NCI-H2081 (cell line): ENCODE measurements around the gene ABCB6.
"Not testable (repeated sequence)": the region's sequence is repeated elsewhere in the genome, so short reads cannot be mapped to it uniquely, and the experiment has no call there.

Experiments
- DNase-seq, 2 experiments: peaks; one replicate each; lab custom pipeline; 2025; lab: John Stamatoyannopoulos, UW

The ABCB6 gene

GRCh38 chr2:219213486-219214071 lies 5.2 kb downstream of the ABCB6 start:
- no peak for DNase-seq

GRCh38 chr2:219213026-219213415 lies 5.7 kb downstream of the ABCB6 start:
- DNase-seq = no peak

GRCh38 chr2:219210886-219211362 lies 7.8 kb downstream of the ABCB6 start:
- DNase-seq = no peak

- DNase-seq = no peak
Observed at GRCh38 chr2:219210196-219210885, 8.4 kb downstream of the ABCB6 start.

- DNase-seq = no peak
Observed at GRCh38 chr2:219209236-219210195, 9.2 kb downstream of the ABCB6 start.

GRCh38 chr2:219207884-219208740 lies 10.6 kb downstream of the ABCB6 start:
- peak; percentile 14 to 19 for DNase-seq

- no peak for DNase-seq
Observed at GRCh38 chr2:219207134-219207883, 11.4 kb downstream of the ABCB6 start.

- peak; percentile 91 to 92 for DNase-seq
Observed at GRCh38 chr2:219206328-219207133, 12.2 kb downstream of the ABCB6 start, which contains the start of gene ZFAND2B. TSS of gene ZFAND2B (plus strand) at chr2:219206782. CDS start at chr2:219206988, 206 bp downstream.

- no peak for DNase-seq
Observed at GRCh38 chr2:219205981-219206327, 12.8 kb downstream of the ABCB6 start.

GRCh38 chr2:219205165-219205538 lies 13.6 kb downstream of the ABCB6 start:
- no peak for DNase-seq

GRCh38 chr2:219204425-219205164 lies 14.2 kb downstream of the ABCB6 start:
- DNase-seq = no peak

- DNase-seq = not testable (repeated sequence)
Observed at GRCh38 chr2:219201331-219201730, 17.4 kb downstream of the ABCB6 start.

- not testable (repeated sequence) for DNase-seq
Observed at GRCh38 chr2:219200502-219201326, 18.0 kb downstream of the ABCB6 start.

GRCh38 chr2:219199470-219200211 lies 19.1 kb downstream of the ABCB6 start:
- DNase-seq = no peak

- DNase-seq = no peak
Observed at GRCh38 chr2:219198974-219199373, 19.8 kb downstream of the ABCB6 start.

- DNase-seq = no peak
Observed at GRCh38 chr2:219197388-219197787, 21.4 kb downstream of the ABCB6 start.

- DNase-seq = no peak
Observed at GRCh38 chr2:219186754-219187456, 31.9 kb downstream of the ABCB6 start.
